GM12878 (cell line): ENCODE results near the gene NBPF15.
"Not testable (repeated sequence)": the region's sequence is repeated elsewhere in the genome, so short reads cannot be mapped to it uniquely, and the experiment has no call there.

Experiments
- ATF3 ChIP-seq: IDR thresholded peaks from 2 replicates; pipeline ENCODE4 v1.6.1; 2011; ENCODE audit warnings: low read depth, mild to moderate bottlenecking, low read length, moderate library complexity, borderline replicate concordance; ENCODE audit errors: extremely low read depth
- CEBPZ ChIP-seq: fragments of 150-350 bp; IDR thresholded peaks from 2 replicates; pipeline ENCODE4 v1.6.1; 2016; ENCODE audit warnings: low read depth, low read length
- CTCF ChIP-seq, 3 experiments: IDR thresholded peaks in 2 of 3; conservative IDR thresholded peaks in 1 of 3; 2 replicates each; pipeline ENCODE4 v1.5.1; 2011; ENCODE audit warnings: low read depth in 3 of 3, low read length in 3 of 3, mild to moderate bottlenecking in 3 of 3, control low read depth in 2 of 3, moderate library complexity in 2 of 3, inconsistent platforms in 1 of 3, mixed read lengths in 1 of 3; ENCODE audit not compliant: control insufficient read depth in 2 of 3, insufficient read depth in 1 of 3; ENCODE audit errors: extremely low read depth in 1 of 3
- E2F8 ChIP-seq: fragments of 450-650 bp; IDR thresholded peaks from 2 replicates; pipeline ENCODE4 v1.6.1; 2018; ENCODE audit warnings: mild to moderate bottlenecking, low read depth, moderate library complexity; ENCODE audit not compliant: partially characterized antibody
- ELK1 ChIP-seq: IDR thresholded peaks from 2 replicates; pipeline ENCODE4 v1.6.1; 2012; ENCODE audit warnings: low read depth, low read length, improper control_type of control experiment
- EZH2 ChIP-seq: IDR thresholded peaks from 2 replicates; pipeline ENCODE4 v1.6.1; 2012; ENCODE audit warnings: low read depth, mild to moderate bottlenecking, control low read depth, inconsistent platforms, low read length, borderline replicate concordance; ENCODE audit not compliant: control insufficient read depth
- FOXK2 ChIP-seq: fragments of 450-650 bp; IDR thresholded peaks from 2 replicates; pipeline ENCODE4 v1.6.1; 2017; ENCODE audit warnings: mild to moderate bottlenecking, moderate library complexity
- HSF1 ChIP-seq: fragments of 150-350 bp; IDR thresholded peaks from 2 replicates; pipeline ENCODE4 v1.6.1; 2014; ENCODE audit warnings: mild to moderate bottlenecking, low read depth, low read length
- POLR2AphosphoS5 ChIP-seq: IDR thresholded peaks from 2 replicates; pipeline ENCODE4 v1.6.1; 2011; ENCODE audit warnings: mild to moderate bottlenecking, low read length, inconsistent platforms
- SP1 ChIP-seq: IDR thresholded peaks from one replicate; pipeline ENCODE4 v1.6.1; 2011; ENCODE audit warnings: low read depth, low read length
- ZBTB11 ChIP-seq: fragments of 450-650 bp; formaldehyde crosslinking; IDR thresholded peaks from 2 replicates; pipeline ENCODE4 v1.5.0; 2022; ENCODE audit warnings: mild to moderate bottlenecking, missing genetic modification characterization
- ZBTB40 ChIP-seq: fragments of 450-650 bp; IDR thresholded peaks from 2 replicates; pipeline ENCODE4 v1.6.1; 2016; ENCODE audit warnings: mild to moderate bottlenecking, moderate library complexity, borderline replicate concordance

GRCh38 chr1:144412068-144412471 is 49.4 kb downstream of the NBPF15 start:
- TF ChIP-seq EZH2; ELK1; SP1; E2F8; CEBPZ; HSF1; POLR2AphosphoS5; FOXK2; CTCF (IDR thresholded peaks at IDR 0.05 in 2 of 3, conservative IDR thresholded peaks at IDR 0.05 in 1 of 3; ENCODE audit: control insufficient read depth in 2 of 3, extremely low read depth in 1 of 3, insufficient read depth in 1 of 3, low read depth in 3 of 3, low read length in 3 of 3); ZBTB11; ATF3: not testable (repeated sequence)
- peak; percentile 64; the same call in 1 of the 2 replicates for TF ChIP-seq ZBTB40
